ENCODE results near the gene CA9. TPM values are rescaled to one million over a fixed set of nuclear protein-coding genes. Genes with fewer than 3 reads are reported as not detected.

The CA9 gene
- total RNA-seq, 1 experiment from 2014 or later, result 8.5 TPM

DNA sequence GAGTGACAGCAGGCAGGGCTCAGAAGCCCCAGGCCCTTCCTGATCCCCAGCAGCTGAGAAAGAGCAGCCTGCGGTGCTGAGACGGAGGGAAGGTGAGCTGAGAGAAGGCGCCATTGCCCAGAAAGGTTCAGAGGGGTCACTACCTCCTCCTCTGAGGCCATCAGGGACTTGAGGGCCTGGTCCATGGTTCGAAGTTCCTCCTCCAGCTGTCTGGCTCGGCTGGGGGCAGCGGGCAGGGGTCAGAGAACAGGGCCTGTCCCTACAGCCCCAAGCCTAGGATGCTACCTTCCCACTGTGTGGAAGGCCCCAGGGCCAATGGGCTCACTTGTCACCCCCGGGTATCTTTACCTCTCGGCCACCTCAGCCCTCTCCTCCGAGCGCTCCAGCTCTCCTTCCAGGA, 11.2 kb downstream of the CA9 start:
- ChIA-PET CTCF (no interaction called here), RAD21 (ENCODE audit: low non-redundant PET in 1 of 2, low total read pairs in 2 of 2, uncharacterized antibody in 2 of 2, unreplicated experiment in 2 of 2) (no interaction called here), POLR2A (no interaction called here)
- no peak overlapping the region for H3K4me3 ChIP-seq (replicated peaks in 1 of 2; ENCODE audit: low read depth in 1 of 2, low read length in 2 of 2)
- ATAC-seq, result no peak
- no TSS peak for BruUV-seq (replicated peaks)
- no peaks in the 10 kb centered on the region for H3K27me3 ChIP-seq (ENCODE audit: insufficient read depth, low read length)
- no peaks in the 10 kb centered on the region for H3K9me3 ChIP-seq (ENCODE audit: control insufficient read depth in 1 of 2, insufficient read depth in 1 of 2, low read depth in 1 of 2, low read length in 2 of 2)
- no peaks in the 10 kb centered on the region for H3K9me2 ChIP-seq (ENCODE audit: insufficient read depth)
- TF ChIP-seq CEBPB (IDR thresholded peaks at IDR 0.05; ENCODE audit: low read depth) (no peak), CBX3 (IDR thresholded peaks at IDR 0.05; ENCODE audit: low read depth) (no peak), TCF7L2 (IDR thresholded peaks at IDR 0.05; ENCODE audit: borderline replicate concordance, extremely low read depth, insufficient read depth, insufficient read length) (no peak)
- H3K27ac ChIP-seq (ENCODE audit: low read depth, low read length), result no peak overlapping the region
- peaks cover 13 to 19% of the 10 kb centered on the region in 2 experiments for H3K4me1 ChIP-seq (ENCODE audit: control insufficient read depth in 1 of 2, insufficient read depth in 2 of 2, low read length in 2 of 2)
- no peak overlapping the region for H3K4me2 ChIP-seq (ENCODE audit: low read length)
- DNase-seq (ENCODE audit: low read depth, low spot score), result no peak
- H3K36me3 ChIP-seq (ENCODE audit: control insufficient read depth in 1 of 2, insufficient read depth in 2 of 2, low read length in 2 of 2), result peaks cover 45 to 63% of the 10 kb centered on the region in 2 experiments; a peak in 3 of 4 replicates
- no peak overlapping the region for H3K9ac ChIP-seq (ENCODE audit: low read length)
- intact Hi-C loops (cut with micrococcal nuclease), result no loop called here
- H3K79me2 ChIP-seq (ENCODE audit: insufficient read depth, low read length), result peaks cover 45% of the 10 kb centered on the region
- no peak overlapping the region for H2AFZ ChIP-seq (ENCODE audit: low read depth, low read length, poor library complexity, severe bottlenecking)
- H4K20me1 ChIP-seq (ENCODE audit: insufficient read depth), result no peaks in the 10 kb centered on the region

DNA sequence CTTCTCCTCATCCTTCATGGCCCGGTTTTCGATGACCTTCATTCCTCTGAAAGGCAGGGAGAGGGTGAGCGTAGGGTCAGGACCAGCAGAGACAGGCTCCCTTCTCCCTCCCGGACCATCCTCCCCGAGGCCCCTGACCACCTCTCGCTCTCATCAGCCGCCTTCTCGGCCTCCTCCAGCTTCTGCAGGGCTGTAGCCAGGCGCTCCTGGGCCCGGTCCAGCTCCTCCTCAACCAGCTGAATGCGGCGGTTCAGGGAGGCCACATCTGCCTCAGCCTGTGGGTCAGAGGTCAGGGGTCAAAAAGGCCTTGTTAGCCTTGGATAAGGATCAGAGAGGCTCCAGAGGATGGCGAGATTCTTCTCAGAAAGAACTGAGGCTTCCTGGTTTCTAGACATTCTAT, 11.8 kb downstream of the CA9 start:
- no peaks in the 10 kb centered on the region for H3K9me2 ChIP-seq (ENCODE audit: insufficient read depth)
- H3K27ac ChIP-seq (ENCODE audit: low read depth, low read length), result no peak overlapping the region
- no peaks in the 10 kb centered on the region for H3K9me3 ChIP-seq (ENCODE audit: control insufficient read depth in 1 of 2, insufficient read depth in 1 of 2, low read depth in 1 of 2, low read length in 2 of 2)
- no peak overlapping the region for H3K4me3 ChIP-seq (replicated peaks in 1 of 2; ENCODE audit: low read depth in 1 of 2, low read length in 2 of 2)
- no peak for DNase-seq (ENCODE audit: low read depth, low spot score)
- no TSS peak for BruUV-seq (replicated peaks)
- CTCF ChIA-PET, result no interaction called here
- TF ChIP-seq, protein P1, sequence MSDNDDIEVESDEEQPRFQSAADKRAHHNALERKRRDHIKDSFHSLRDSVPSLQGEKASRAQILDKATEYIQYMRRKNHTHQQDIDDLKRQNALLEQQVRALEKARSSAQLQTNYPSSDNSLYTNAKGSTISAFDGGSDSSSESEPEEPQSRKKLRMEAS (IDR thresholded peaks at IDR 0.05), result no peak
- TF ChIP-seq SP1 (IDR thresholded peaks at IDR 0.05; ENCODE audit: low read depth), result no peak
- H3K36me3 ChIP-seq (ENCODE audit: control insufficient read depth in 1 of 2, insufficient read depth in 2 of 2, low read length in 2 of 2), result peaks cover 45 to 63% of the 10 kb centered on the region in 2 experiments; a peak in 3 of 4 replicates
- H3K4me1 ChIP-seq (ENCODE audit: control insufficient read depth in 1 of 2, insufficient read depth in 2 of 2, low read length in 2 of 2), result peaks cover 13 to 19% of the 10 kb centered on the region in 2 experiments
- RAD21 ChIA-PET (ENCODE audit: low non-redundant PET in 1 of 2, low total read pairs in 2 of 2, uncharacterized antibody in 2 of 2, unreplicated experiment in 2 of 2), result no interaction called here
- no peak overlapping the region for H2AFZ ChIP-seq (ENCODE audit: low read depth, low read length, poor library complexity, severe bottlenecking)
- intact Hi-C loops (cut with micrococcal nuclease), result no loop called here
- peaks cover 45% of the 10 kb centered on the region for H3K79me2 ChIP-seq (ENCODE audit: insufficient read depth, low read length)
- no peaks in the 10 kb centered on the region for H3K27me3 ChIP-seq (ENCODE audit: insufficient read depth, low read length)
- no peak overlapping the region for H3K9ac ChIP-seq (ENCODE audit: low read length)
- no peaks in the 10 kb centered on the region for H4K20me1 ChIP-seq (ENCODE audit: insufficient read depth)
- no peak overlapping the region for H3K4me2 ChIP-seq (ENCODE audit: low read length)
- POLR2A ChIA-PET, result no interaction called here
- ATAC-seq, result no peak

Measured in HCT116 (cell line).